ENCODE data around the gene DOCK10.
A peak's percentile ranks its signal among the peaks of the same experiment; 100 is the strongest.
"Not testable (repeated sequence)": the region's sequence is repeated elsewhere in the genome, so short reads cannot be mapped to it uniquely, and the experiment has no call there.

Gene DOCK10

DNA sequence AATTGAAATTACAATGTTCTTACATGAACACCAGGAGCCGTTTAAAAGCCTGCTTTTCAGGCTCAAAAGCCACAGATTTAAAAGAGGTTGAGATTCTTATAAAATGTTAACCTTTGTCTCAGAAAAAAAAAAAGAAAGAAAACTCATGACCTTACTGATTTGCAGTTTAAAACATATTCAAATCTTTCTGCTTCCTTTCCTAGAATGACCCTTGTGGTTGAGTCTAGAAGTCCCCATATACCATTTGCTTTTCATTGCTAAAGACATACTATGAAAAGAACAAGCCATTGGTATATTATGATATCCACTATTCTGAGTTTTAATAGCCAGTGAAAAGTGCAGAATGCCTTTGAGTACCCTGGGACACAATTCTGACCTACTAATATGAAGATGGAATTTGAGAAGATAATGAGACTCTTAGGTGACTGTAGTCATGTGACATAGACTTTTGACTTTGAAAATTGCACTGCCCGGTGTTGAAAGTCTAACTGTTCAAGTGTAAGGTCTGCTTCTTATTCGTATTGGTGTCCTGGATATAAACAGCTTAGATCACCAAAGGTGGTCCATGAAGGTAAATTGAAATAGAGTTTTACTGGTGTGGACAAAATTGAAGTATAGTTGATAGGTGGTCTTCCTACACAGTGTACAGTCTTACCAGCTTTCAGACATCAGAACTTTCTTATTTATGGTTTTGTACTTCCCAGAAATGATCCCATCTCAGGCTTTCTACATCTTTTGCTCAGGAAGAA lies 117.0 kb downstream of the DOCK10 start:
- Mint-ChIP-seq H3K9me3 (no peaks in the 10 kb centered on the region), H3K4me1 (peaks cover 88% of the 10 kb centered on the region), H3K4me3 (peak overlapping the region; percentile 58), H3K36me3 (ENCODE audit: low read depth) (peaks cover 59% of the 10 kb centered on the region), H3K27me3 (no peaks in the 10 kb centered on the region), H3K27ac (peak overlapping the region; percentile 94)
- ATAC-seq (peak; percentile 31), DNase-seq (no peak)

DNA sequence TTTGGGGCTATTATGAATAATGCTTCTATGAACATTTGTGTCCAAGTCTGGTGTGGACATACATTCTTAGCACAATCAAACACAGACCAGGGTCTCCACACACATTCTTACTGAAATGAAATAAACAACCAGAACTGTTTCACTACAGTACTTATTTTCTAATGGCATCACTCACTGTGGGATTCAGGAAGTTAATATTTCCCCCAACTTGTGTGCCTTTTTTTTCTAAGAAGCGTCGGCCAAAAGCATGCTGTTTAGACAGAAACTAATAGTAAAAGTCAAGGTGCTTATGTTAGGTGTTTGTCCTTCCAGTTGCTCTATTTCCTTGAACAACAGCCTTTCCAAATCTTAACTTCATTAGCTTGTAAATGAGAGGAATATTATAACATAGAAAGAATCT lies 117.6 kb downstream of the DOCK10 start:
- DNase-seq, result no peak
- H3K27ac Mint-ChIP-seq, result peak overlapping the region; percentile 94
- no peak for ATAC-seq
- H3K4me3 Mint-ChIP-seq, result peak overlapping the region; percentile 58
- no peaks in the 10 kb centered on the region for H3K27me3 Mint-ChIP-seq
- H3K9me3 Mint-ChIP-seq, result no peaks in the 10 kb centered on the region
- peaks cover 55% of the 10 kb centered on the region for H3K36me3 Mint-ChIP-seq (ENCODE audit: low read depth)
- peaks cover 82% of the 10 kb centered on the region for H3K4me1 Mint-ChIP-seq

DNA sequence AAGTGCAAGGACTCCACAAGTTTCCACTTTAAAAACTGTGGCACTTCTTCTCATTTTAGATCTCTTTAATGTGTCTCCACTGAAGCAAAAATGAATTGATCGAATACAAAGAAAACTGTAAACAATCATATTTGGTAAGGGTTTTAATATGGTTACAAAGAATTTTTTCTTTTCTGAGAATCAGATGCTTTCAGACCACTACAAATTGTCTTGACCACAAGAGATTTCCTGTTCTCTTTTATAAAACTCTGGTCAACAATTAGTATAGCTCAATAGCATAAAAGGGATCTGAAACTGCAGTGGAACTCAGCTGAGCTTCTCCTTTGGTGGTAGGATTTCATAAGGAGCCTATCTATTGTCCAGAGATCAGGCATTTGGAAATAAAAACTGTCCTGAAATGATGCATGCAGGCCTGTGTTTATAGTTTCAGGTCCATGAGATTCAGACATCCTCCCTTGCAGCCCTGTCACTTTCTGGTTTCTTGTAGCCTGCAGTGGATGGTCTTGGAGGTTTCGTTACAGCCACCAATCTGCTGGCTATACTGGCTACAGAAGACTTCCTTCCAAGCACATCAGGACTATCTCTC lies 120.0 kb downstream of the DOCK10 start:
- peaks cover 58% of the 10 kb centered on the region for H3K4me1 Mint-ChIP-seq
- H3K9me3 Mint-ChIP-seq, result no peaks in the 10 kb centered on the region
- no peaks in the 10 kb centered on the region for H3K27me3 Mint-ChIP-seq
- peak overlapping the region; percentile 94 for H3K27ac Mint-ChIP-seq
- peaks cover 37% of the 10 kb centered on the region for H3K36me3 Mint-ChIP-seq (ENCODE audit: low read depth)
- H3K4me3 Mint-ChIP-seq, result peak overlapping the region; percentile 19
- DNase-seq, result no peak
- ATAC-seq, result no peak

DNA sequence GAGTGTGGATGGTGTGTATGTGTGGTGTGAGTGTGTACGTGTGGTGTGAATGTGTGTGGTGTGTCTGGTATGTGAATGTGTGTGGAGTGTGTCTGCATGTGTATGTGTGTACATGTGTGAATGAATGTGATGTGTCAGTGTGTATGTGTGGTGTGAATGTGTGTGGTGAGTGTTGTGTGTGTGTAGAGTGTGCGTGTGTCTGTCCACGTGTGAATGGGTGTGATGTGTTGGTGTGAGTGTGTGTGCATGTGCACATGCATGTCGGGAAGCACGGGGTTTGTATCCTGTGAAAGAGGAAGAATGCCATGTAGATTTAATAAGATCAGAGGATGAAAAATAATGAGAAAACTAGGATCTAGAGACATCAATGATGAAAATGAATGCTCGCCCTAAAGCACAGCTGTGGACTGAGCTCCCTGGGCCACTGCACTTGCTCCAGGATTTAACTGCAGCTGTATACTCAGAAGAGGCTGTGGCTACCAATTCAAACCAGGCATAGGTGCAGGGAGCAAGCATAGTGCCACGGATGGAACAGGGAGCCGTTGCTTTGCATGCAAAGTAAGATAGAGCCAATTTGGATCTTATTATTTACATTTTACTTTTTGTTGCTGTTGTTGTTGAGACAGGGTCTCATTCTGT lies 122.7 kb downstream of the DOCK10 start:
- Mint-ChIP-seq H3K27me3 (no peaks in the 10 kb centered on the region), H3K27ac (no peak overlapping the region), H3K4me3 (no peak overlapping the region), H3K4me1 (peaks cover 37% of the 10 kb centered on the region), H3K9me3 (no peaks in the 10 kb centered on the region), H3K36me3 (ENCODE audit: low read depth) (peaks cover 31% of the 10 kb centered on the region)
- no peak for ATAC-seq
- DNase-seq, result no peak

DNA sequence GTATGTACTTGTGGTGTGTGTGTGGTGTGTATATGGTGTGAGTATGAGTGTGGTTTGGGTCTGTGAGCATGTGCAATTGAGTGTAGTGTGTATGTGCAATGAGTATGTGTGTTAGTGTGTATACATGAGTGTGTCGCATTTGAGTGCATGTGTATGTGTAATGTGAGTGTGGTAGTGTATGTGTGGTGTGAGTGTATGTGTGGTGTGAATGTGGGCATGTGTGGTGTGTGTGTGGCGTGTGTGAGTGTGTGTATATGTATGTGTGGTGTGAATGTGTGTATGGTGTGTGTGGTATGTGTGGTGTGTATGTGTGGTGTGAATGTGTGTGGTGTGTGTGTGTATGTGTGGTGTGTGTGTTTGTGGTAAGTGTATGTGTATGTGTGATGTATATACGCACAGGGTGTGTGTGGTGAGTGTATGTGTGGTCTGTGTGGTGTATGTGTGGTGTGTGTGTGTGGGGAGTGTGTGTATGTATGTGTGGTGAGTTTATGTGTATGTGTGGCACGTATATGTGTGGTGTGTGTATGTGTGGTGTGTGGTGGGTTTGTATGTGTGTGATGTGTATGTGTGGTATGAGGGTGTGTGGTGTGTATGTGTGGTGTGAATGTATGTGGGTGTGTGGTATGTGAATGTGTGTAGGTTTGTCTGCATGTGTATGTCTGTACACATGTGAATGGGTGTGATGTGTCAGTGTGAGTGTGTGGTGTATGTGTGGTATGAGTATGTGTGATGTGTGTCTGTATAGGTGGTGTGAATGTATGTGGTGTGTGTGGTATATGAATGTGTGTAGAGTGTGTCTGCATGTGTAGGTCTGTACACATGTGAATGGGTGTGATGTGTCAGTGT lies 123.4 kb downstream of the DOCK10 start:
- H3K36me3 Mint-ChIP-seq (ENCODE audit: low read depth), result peaks cover 26% of the 10 kb centered on the region
- ATAC-seq, result peak; percentile 17

DNA sequence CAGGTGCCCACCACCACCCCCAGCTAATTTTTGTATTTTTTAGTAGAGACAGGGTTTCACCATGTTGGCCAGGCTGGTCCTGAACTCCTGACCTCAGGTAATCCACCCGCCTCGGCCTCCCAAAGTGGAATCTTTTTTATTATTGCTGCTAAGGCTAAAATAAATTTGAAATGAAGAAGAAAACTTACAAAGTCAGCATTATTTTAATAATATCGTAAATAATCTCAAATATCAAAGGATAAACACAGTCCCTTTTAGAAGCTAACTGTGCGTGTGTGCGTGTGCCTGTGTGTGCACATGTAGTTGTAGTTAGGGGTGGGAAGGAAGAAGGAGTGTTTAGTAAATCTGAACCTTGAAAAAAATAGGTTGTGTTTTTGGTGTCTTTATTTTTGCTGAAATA lies 125.0 kb downstream of the DOCK10 start:
- Mint-ChIP-seq H3K36me3 (ENCODE audit: low read depth) (peaks cover 28% of the 10 kb centered on the region), H3K4me1 (peaks cover 20% of the 10 kb centered on the region)
- not testable (repeated sequence) for ATAC-seq, H3K27ac Mint-ChIP-seq, H3K9me3 Mint-ChIP-seq, H3K27me3 Mint-ChIP-seq, DNase-seq, H3K4me3 Mint-ChIP-seq

More for the DNA sequence above, 123.4 kb downstream of the DOCK10 start:
- no peak for DNase-seq
- H3K4me1 Mint-ChIP-seq, result peaks cover 33% of the 10 kb centered on the region
- H3K27ac Mint-ChIP-seq, result no peak overlapping the region
- H3K9me3 Mint-ChIP-seq, result no peaks in the 10 kb centered on the region
- H3K27me3 Mint-ChIP-seq, result no peaks in the 10 kb centered on the region
- H3K4me3 Mint-ChIP-seq, result no peak overlapping the region

DNA sequence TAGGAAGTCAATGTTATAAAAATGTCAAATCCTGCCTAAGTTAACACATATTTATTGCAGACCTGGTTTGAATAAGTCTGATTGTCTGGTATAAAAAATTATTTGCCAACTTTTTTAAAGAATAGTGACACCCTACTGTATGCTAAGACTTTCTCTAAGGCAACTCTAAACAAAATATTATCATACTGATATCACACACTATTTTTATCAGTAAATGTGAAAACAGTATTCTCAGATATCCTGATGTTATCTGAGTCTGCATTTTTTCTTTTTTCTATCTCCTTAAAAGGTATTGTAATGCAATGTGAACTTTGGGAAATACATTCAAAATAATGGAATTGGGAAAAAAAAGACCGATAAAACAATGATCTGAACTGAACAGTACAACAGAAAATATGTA lies 127.1 kb downstream of the DOCK10 start:
- H3K9me3 Mint-ChIP-seq, result no peaks in the 10 kb centered on the region
- H3K4me3 Mint-ChIP-seq, result no peak overlapping the region
- DNase-seq (no peak), ATAC-seq (no peak)
- no peaks in the 10 kb centered on the region for H3K27me3 Mint-ChIP-seq
- peaks cover 31% of the 10 kb centered on the region for H3K4me1 Mint-ChIP-seq
- H3K27ac Mint-ChIP-seq, result no peak overlapping the region
- peaks cover 37% of the 10 kb centered on the region for H3K36me3 Mint-ChIP-seq (ENCODE audit: low read depth)

DNA sequence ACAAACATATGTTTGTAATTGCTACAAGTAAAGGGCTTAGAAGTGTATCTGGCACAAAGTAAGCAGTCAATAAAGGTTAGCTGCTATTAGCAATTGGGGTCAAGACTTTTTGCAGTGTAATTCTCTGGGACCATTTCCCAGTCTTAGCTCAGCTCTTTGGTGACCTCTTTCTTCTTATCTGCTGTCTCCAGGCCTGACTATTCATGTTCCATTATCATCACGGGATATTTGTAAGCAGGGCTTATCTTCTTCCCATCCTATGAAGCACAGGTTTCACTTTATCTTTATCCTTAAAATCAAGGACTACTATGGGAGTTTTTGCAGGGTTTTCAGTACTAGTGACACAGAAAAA lies 131.7 kb downstream of the DOCK10 start:
- peaks cover 57% of the 10 kb centered on the region for H3K36me3 Mint-ChIP-seq (ENCODE audit: low read depth)
- H3K27me3 Mint-ChIP-seq, result no peaks in the 10 kb centered on the region
- H3K9me3 Mint-ChIP-seq, result no peaks in the 10 kb centered on the region
- peaks cover 52% of the 10 kb centered on the region for H3K4me1 Mint-ChIP-seq
- DNase-seq, result no peak
- no peak for ATAC-seq
- H3K27ac Mint-ChIP-seq, result peak overlapping the region; percentile 67
- H3K4me3 Mint-ChIP-seq, result no peak overlapping the region

DNA sequence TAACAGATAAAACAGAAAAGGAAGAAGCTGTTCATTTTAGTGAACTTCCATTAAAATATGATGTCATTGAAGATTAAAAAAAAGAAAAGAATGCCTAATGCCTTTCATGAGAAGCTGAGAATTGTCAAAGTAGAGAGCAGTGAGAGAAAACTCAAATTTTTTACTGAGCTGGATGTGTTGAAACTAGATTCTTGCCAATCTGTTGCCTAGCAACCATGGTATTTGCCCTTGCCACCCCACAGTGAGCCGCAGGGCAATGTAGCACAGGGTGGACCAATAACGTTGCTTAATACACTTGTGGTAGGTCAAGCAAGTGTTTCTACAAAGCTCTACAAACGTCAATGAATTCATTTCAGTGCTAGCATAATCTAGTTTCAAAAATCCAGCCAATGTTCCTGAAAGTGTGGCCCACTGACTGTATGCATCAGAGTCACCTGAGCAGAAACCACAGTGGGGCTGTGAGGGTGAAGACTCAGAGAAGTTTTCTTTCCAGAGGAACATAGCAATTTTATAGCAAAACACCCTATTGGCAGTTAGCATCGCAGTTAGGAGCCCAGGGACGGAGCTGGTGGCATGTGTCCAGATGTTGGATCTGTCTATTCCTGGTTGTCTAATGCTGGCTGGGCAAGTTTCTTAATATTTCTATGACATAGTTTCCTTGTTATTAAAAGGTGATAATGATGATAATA lies 132.2 kb downstream of the DOCK10 start:
- Mint-ChIP-seq H3K4me1 (peaks cover 54% of the 10 kb centered on the region), H3K36me3 (ENCODE audit: low read depth) (peaks cover 52% of the 10 kb centered on the region), H3K27me3 (no peaks in the 10 kb centered on the region), H3K27ac (peak overlapping the region; percentile 67), H3K9me3 (no peaks in the 10 kb centered on the region), H3K4me3 (peak overlapping the region; percentile 9)
- no peak for DNase-seq
- peak; percentile 92 for ATAC-seq

DNA sequence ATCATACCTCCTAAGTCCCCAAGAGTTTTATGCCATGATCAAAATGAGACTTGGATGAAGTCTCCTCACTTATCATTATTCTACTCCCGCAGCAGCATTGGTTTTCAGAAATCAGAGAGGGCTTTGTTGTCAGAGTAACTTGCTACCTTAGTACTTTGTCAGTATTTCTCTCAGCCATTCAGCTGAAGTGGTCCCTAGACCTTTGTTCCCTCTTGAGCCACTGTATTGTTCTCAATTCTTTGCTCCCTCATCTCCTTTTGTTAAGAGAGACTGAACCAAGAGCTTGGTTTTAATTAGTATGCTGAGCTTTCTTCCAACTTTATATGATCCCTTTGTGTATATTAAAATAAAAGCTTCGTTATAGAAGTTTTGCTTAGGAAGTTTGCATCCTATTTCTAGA lies 133.4 kb downstream of the DOCK10 start:
- Mint-ChIP-seq H3K27ac (peak overlapping the region; percentile 20), H3K4me3 (no peak overlapping the region), H3K9me3 (no peaks in the 10 kb centered on the region), H3K36me3 (ENCODE audit: low read depth) (peaks cover 49% of the 10 kb centered on the region), H3K4me1 (peaks cover 63% of the 10 kb centered on the region), H3K27me3 (no peaks in the 10 kb centered on the region)
- DNase-seq (no peak), ATAC-seq (no peak)

DNA sequence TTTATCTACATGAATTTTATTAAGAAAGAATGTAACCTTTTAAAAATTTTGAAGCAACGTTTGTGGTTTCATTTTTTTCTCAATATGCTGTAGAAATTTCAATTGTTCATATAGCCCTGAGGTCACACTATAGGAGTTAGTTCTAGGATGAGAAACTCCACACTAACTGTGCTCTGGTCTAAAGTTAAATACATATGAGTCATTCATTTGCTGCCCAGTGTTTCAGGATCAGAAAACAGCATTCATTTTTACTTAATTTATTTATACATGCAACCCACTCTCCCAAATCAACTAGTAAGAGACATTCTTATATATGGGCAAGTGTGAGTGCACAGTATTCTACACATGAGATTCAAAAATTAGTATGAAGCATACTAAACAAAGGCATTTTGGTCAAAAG lies 137.9 kb downstream of the DOCK10 start:
- Mint-ChIP-seq H3K4me3 (no peak overlapping the region), H3K36me3 (ENCODE audit: low read depth) (peaks cover 43% of the 10 kb centered on the region), H3K27ac (no peak overlapping the region), H3K27me3 (no peaks in the 10 kb centered on the region), H3K4me1 (peaks cover 63% of the 10 kb centered on the region), H3K9me3 (no peaks in the 10 kb centered on the region)
- ATAC-seq (peak; percentile 49), DNase-seq (no peak)

DNA sequence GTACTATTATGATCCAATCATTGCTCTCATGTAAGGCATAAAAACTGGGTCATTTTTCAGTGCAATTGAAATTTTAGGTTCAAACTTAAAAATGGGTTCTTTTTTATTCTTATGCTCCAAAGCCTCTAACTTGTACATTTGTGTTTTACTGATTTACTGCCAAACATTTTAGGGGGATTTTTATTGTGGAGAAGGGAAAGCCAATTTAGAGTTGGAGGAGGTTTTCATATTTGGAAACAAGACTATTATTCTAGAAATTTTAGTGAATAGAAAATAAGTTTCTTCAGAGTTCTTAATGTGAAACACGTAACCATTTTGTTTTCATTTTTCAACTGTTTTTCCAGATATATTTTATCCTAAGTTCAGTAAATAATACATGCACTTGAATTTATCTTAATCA lies 138.6 kb downstream of the DOCK10 start:
- H3K27me3 Mint-ChIP-seq, result no peaks in the 10 kb centered on the region
- ATAC-seq, result no peak
- DNase-seq, result no peak
- H3K9me3 Mint-ChIP-seq, result no peaks in the 10 kb centered on the region
- H3K36me3 Mint-ChIP-seq (ENCODE audit: low read depth), result peaks cover 42% of the 10 kb centered on the region
- H3K27ac Mint-ChIP-seq, result no peak overlapping the region
- no peak overlapping the region for H3K4me3 Mint-ChIP-seq
- peaks cover 59% of the 10 kb centered on the region for H3K4me1 Mint-ChIP-seq

DNA sequence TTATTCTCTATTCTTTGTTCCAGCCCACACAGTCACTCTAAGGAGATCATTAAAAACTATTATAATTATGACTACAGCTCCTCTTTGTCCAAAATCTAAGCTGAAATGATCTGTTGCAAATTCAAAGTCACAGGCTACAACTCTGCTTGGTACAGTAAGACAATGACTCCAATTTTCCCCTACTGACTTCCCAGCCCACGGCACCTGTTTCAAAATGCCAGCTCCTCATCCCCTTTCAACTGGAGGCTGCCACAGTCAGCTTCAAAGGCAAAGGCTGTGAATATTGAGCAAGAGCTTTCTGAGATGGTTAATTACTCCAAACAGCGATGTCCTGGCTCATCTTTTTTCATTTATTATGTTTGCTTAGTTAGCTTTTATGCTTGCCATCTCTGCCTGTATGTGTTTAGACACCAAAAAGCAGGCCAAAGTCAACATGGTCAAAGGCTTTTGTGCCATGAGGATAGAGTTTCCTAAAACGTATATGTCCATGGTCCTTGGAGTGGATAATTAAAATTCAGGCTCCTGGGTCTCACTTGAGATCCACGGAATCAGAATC lies 141.1 kb downstream of the DOCK10 start:
- Mint-ChIP-seq H3K4me3 (no peak overlapping the region), H3K27ac (peak overlapping the region; percentile 54), H3K36me3 (ENCODE audit: low read depth) (peaks cover 41% of the 10 kb centered on the region), H3K4me1 (peaks cover 65% of the 10 kb centered on the region), H3K27me3 (no peaks in the 10 kb centered on the region), H3K9me3 (no peaks in the 10 kb centered on the region)
- DNase-seq, result no peak
- peak; percentile 84 for ATAC-seq

DNA sequence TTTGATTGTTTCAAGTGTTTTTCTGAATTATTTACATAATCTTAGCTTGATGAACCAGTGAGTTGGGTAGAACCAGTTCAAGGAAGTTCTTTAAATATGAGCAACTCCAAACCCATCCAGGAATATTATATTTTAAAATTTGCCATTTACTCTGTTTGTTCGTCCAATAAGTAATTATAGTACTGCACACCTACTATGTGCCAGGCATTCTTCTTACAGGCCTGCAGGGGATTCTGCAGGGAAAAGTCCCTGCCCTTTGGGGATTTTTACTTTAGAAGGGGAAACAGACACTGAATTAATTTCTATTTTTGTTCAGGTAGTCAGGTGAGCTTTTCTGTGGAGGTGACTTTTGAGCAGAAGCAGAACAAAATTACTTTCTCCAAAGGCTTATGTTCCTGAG lies 146.9 kb downstream of the DOCK10 start:
- DNase-seq, result no peak
- Mint-ChIP-seq H3K4me3 (no peak overlapping the region), H3K36me3 (ENCODE audit: low read depth) (peaks cover 66% of the 10 kb centered on the region), H3K9me3 (no peaks in the 10 kb centered on the region), H3K27ac (peak overlapping the region; percentile 88), H3K4me1 (peaks cover 65% of the 10 kb centered on the region), H3K27me3 (no peaks in the 10 kb centered on the region)
- ATAC-seq, result no peak
